Measurements from ENCODE around the gene TSPO.

The TSPO gene

DNA sequence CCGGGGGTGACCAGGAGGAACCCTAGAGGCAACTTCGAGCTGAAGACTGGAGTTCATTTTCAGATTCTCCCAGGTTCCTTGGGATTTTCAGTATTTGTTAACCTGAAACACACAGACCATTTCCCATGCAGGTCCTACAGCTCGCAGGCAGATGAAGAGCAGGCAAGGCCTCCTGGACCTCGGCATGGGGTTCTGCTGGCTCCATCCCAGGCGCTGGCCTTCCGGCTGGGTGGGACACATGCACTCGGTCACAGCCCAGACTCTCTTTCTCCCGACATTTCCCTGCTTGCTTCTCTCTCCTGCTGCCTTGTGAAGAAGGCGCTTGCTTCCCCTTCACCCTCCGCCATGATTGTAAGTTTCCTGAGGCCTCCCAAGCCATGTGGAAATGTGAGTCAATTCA lies 51.0 kb downstream of the TSPO start:
- Histone ChIP-seq H3K9me3 (ENCODE audit: severe bottlenecking) (no peaks in the 10 kb centered on the region), H3K4me3 (ENCODE audit: low read depth, low read length) (no peak overlapping the region), H3K27ac (no peak overlapping the region), H3K36me3 (no peaks in the 10 kb centered on the region), H3K27me3 (ENCODE audit: insufficient read depth, low read depth, severe bottlenecking) (no peaks in the 10 kb centered on the region)
- DNase-seq: no peak
- TF ChIP-seq, protein P1, sequence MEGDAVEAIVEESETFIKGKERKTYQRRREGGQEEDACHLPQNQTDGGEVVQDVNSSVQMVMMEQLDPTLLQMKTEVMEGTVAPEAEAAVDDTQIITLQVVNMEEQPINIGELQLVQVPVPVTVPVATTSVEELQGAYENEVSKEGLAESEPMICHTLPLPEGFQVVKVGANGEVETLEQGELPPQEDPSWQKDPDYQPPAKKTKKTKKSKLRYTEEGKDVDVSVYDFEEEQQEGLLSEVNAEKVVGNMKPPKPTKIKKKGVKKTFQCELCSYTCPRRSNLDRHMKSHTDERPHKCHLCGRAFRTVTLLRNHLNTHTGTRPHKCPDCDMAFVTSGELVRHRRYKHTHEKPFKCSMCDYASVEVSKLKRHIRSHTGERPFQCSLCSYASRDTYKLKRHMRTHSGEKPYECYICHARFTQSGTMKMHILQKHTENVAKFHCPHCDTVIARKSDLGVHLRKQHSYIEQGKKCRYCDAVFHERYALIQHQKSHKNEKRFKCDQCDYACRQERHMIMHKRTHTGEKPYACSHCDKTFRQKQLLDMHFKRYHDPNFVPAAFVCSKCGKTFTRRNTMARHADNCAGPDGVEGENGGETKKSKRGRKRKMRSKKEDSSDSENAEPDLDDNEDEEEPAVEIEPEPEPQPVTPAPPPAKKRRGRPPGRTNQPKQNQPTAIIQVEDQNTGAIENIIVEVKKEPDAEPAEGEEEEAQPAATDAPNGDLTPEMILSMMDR (IDR thresholded peaks at IDR 0.05; ENCODE audit: low read depth, low read length): no peak

DNA sequence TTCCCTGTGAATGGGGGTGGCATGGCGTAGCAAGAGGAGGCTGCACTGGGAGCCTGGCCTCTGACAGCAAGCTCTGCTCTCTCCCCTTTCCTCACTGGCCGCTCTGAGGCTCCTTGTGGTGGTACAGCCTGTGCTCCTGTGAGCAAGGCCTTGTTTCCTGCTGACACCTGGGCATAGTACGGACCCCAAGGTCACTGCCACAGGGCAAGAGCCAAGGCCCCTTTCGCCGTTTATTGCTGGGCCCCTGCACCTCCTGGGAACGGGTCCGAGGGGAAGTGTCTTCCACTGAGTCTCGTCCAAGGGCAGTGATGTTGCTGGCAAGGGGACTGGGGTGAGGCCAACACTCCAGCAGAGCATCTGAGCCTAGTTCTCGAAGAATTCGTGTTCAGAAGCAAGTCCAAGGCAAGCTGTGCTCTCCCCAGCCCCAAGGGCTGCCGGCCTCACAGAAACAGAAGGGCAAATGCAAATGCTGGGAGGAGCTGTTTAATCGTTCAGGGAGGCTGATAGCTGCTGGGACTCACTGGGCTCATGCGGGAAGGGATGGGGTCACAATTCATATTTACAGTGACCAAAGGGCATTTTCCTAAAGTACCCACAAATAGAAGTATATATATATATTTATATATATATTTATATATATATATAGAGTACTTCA lies 51.5 kb downstream of the TSPO start:
- no peak overlapping the region for H3K4me3 ChIP-seq (ENCODE audit: low read depth, low read length)
- TF ChIP-seq, protein P1 (IDR thresholded peaks at IDR 0.05; ENCODE audit: low read depth, low read length): no peak
- no peaks in the 10 kb centered on the region for H3K36me3 ChIP-seq
- DNase-seq: no peak
- H3K9me3 ChIP-seq (ENCODE audit: severe bottlenecking): no peaks in the 10 kb centered on the region
- H3K27ac ChIP-seq: no peak overlapping the region
- H3K27me3 ChIP-seq (ENCODE audit: insufficient read depth, low read depth, severe bottlenecking): no peaks in the 10 kb centered on the region

DNA sequence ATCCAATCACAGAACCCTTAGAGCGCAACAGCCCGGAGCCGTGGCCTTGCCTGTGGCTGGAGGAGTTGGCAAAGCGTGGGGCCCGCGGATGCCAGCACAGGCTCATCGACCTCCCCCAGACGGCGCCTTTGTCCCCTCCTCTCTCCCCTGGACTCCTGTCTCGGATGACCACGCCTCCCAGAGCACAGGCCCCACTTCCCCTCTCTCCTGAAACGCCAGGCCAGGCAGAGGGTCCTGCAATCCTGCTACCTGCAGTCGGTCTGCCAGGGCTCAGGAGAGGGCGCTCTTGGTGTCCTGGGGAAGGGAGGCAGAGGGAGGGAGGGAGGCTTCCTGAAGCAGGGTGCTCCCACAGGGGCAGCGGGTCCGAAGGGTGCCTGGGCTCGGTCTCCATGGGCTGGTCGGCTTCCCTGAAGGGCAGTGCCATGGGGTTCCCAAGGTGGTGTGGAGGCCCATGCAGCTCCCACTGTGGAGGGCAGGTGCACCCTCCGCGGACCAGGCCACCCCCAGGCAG lies 52.2 kb downstream of the TSPO start:
- DNase-seq: peak; percentile 33
- Histone ChIP-seq H3K4me3 (ENCODE audit: low read depth, low read length) (no peak overlapping the region), H3K27me3 (ENCODE audit: insufficient read depth, low read depth, severe bottlenecking) (no peaks in the 10 kb centered on the region), H3K27ac (no peak overlapping the region), H3K36me3 (no peaks in the 10 kb centered on the region), H3K9me3 (ENCODE audit: severe bottlenecking) (no peaks in the 10 kb centered on the region)
- TF ChIP-seq, protein P1 (IDR thresholded peaks at IDR 0.05; ENCODE audit: low read depth, low read length): peak; percentile 36; the same call in 1 of the 2 replicates

DNA sequence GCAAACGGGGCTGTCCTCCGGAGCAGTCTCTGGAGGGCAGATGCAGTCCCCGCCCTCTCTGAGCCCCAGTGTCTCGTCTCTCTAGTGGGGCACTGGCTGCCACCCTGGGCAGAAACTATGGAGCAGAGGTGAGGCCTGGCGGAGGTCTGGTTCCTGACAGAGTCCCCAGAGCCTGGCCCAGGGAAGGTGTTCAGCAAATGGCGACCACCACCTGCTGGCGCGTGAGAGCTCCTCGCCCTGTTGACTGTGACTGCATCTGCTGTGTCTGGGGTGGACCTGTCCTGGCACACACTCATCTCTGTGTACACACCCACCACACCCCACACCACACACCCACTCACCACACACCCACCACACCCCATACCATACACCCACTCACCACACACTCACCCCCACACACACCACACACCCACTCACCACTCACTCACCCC lies 53.9 kb downstream of the TSPO start:
- Histone ChIP-seq H3K27ac (no peak overlapping the region), H3K4me3 (ENCODE audit: low read depth, low read length) (no peak overlapping the region), H3K36me3 (no peaks in the 10 kb centered on the region), H3K9me3 (ENCODE audit: severe bottlenecking) (no peaks in the 10 kb centered on the region), H3K27me3 (ENCODE audit: insufficient read depth, low read depth, severe bottlenecking) (no peaks in the 10 kb centered on the region)
- DNase-seq: no peak
- TF ChIP-seq, protein P1 (IDR thresholded peaks at IDR 0.05; ENCODE audit: low read depth, low read length): no peak

DNA sequence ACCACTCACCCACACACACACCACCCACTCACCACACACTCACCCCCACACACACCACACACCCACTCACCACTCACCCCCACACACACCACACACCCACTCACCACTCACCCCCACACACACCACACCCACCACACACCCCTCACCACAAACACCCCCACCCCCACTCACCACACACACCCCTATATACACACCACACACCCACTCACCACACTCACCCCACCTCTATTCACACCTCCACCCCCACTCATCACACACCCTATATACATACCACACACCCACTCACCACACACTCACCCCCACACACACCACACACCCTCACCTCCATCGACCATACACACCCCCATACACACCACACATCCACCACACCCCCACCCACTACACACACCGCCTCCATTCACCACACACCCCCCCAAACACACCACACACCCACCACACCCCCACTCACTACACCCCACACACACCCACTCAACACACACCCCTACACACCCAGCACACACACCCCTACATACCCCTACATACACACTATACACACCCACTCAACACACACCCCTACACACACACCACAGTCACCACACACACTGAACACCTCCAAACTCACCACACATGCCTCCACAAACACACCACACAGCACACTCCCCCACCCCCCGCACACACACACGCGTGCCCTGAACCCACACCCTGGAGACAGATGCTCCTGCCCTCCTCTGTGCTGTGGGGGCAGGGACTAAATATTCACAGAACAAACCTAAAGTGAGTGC lies 54.6 kb downstream of the TSPO start:
- Histone ChIP-seq H3K4me3 (ENCODE audit: low read depth, low read length) (no peak overlapping the region), H3K36me3 (no peaks in the 10 kb centered on the region), H3K27me3 (ENCODE audit: insufficient read depth, low read depth, severe bottlenecking) (no peaks in the 10 kb centered on the region), H3K27ac (no peak overlapping the region), H3K9me3 (ENCODE audit: severe bottlenecking) (no peaks in the 10 kb centered on the region)
- DNase-seq: no peak
- TF ChIP-seq, protein P1 (IDR thresholded peaks at IDR 0.05; ENCODE audit: low read depth, low read length): no peak

Data from WERI-Rb-1 (cell line).